GM19025 (cell line): ENCODE data around the gene ARG1.
"Not testable (repeated sequence)": the region's sequence is repeated elsewhere in the genome, so short reads cannot be mapped to it uniquely, and the experiment has no call there.

ENCODE experiments used
- ATAC-seq: cut with Tn5 transposase; IDR thresholded peaks from one replicate; pipeline ENCODE4 v1.9.1; 2021; ENCODE audit warnings: mild to moderate bottlenecking, low read depth, moderate library complexity; ENCODE audit not compliant: unreplicated experiment

The ARG1 gene

GRCh38 chr6:131572686-131573415 is at the start of gene ARG1:
Gene ARG1, plus strand, starts transcription at chr6:131573226. Its CDS starts 57 bp downstream, at chr6:131573283.
- no peak for ATAC-seq

GRCh38 chr6:131523988-131524673 is 48.9 kb upstream of the ARG1 start:
- ATAC-seq: no peak

- no peak for ATAC-seq
Measured at GRCh38 chr6:131524695-131525336, 48.2 kb upstream of the ARG1 start.

- not testable (repeated sequence) for ATAC-seq
Measured at GRCh38 chr6:131530936-131531335, 42.1 kb upstream of the ARG1 start.

- ATAC-seq: not testable (repeated sequence)
Measured at GRCh38 chr6:131531681-131532080, 41.3 kb upstream of the ARG1 start.

GRCh38 chr6:131532580-131533039 is 40.4 kb upstream of the ARG1 start:
- peak; percentile 85 for ATAC-seq

GRCh38 chr6:131538615-131539014 is 34.4 kb upstream of the ARG1 start:
- not testable (repeated sequence) for ATAC-seq

GRCh38 chr6:131545317-131545716 is 27.7 kb upstream of the ARG1 start:
- no peak for ATAC-seq

GRCh38 chr6:131547488-131547887 is 25.5 kb upstream of the ARG1 start:
- no peak for ATAC-seq

- ATAC-seq: no peak
Measured at GRCh38 chr6:131548441-131548840, 24.6 kb upstream of the ARG1 start.

- ATAC-seq: no peak
Measured at GRCh38 chr6:131549811-131550210, 23.2 kb upstream of the ARG1 start.

- no peak for ATAC-seq
Measured at GRCh38 chr6:131551902-131552301, 21.1 kb upstream of the ARG1 start.

GRCh38 chr6:131552572-131552971 is 20.5 kb upstream of the ARG1 start:
- no peak for ATAC-seq

GRCh38 chr6:131555992-131556391 is 17.0 kb upstream of the ARG1 start:
- ATAC-seq: no peak

- no peak for ATAC-seq
Measured at GRCh38 chr6:131558922-131559321, 14.1 kb upstream of the ARG1 start.

GRCh38 chr6:131561925-131562707 is 10.9 kb upstream of the ARG1 start:
- no peak for ATAC-seq

GRCh38 chr6:131565056-131565455 is 8.0 kb upstream of the ARG1 start:
- no peak for ATAC-seq

GRCh38 chr6:131568726-131569125 is 4.3 kb upstream of the ARG1 start:
- ATAC-seq: no peak

GRCh38 chr6:131574133-131574532 is 1.1 kb downstream of the ARG1 start:
- no peak for ATAC-seq

GRCh38 chr6:131574686-131575085 is 1.7 kb downstream of the ARG1 start:
- no peak for ATAC-seq
